Left lung (tissue), 10 donors: Measurements from ENCODE around the gene BNC2. TPM values are rescaled to one million over a fixed set of nuclear protein-coding genes. Genes with fewer than 3 reads are reported as not detected.

ENCODE experiments used
- ATAC-seq: fragments of 200-7000 bp; cut with Tn5 transposase; one replicate; pipeline ENCODE4 v1.9.1; 2020; ENCODE audit warnings: moderate library complexity
- DNase-seq, 4 donors: peaks; one replicate each; pipeline ENCODE4 v3.0.0-alpha.2; 2013 to 2020
- H3K27ac ChIP-seq, 2 donors: fragments of 200-600 bp; sonication (generic) in 1 of 2; one replicate each; pipeline versions ENCODE4 v1.5.0 to v1.8.0; 2020 to 2021
- H3K27me3 ChIP-seq, 2 donors: fragments of 200-600 bp; sonication (generic) in 1 of 2; one replicate each; pipeline versions ENCODE4 v1.5.0 to v1.8.0; 2020 to 2021
- H3K36me3 ChIP-seq, 2 donors: fragments of 200-600 bp; sonication (generic) in 1 of 2; one replicate each; pipeline versions ENCODE4 v1.5.0 to v1.8.0; 2020 to 2021
- H3K4me1 ChIP-seq, 2 donors: fragments of 200-600 bp; one replicate each; pipeline ENCODE4 v1.8.0; 2021
- H3K4me3 ChIP-seq, 2 donors: fragments of 200-600 bp; sonication (generic) in 1 of 2; one replicate each; pipeline versions ENCODE4 v1.5.0 to v1.8.0; 2020 to 2021; ENCODE audit warnings: mild to moderate bottlenecking in 1 of 2
- H3K9me3 ChIP-seq, 2 donors: fragments of 200-600 bp; sonication (generic) in 1 of 2; one replicate each; pipeline versions ENCODE4 v1.5.0 to v1.8.0; 2020 to 2021
- intact Hi-C, 2 donors: fragments of 100-400 bp; cut with DNase I; formaldehyde crosslinking; loops; one replicate each; pipeline versions ENCODE4 v1.11.2 to v1.14.2; 2022
- polyA plus RNA-seq, 6 donors: library from polyadenylated mRNA; unstranded; fragments of 120-200 nt; gene quantifications; one replicate each; pipeline ENCODE4 v1.2.1, GENCODE V29; 2013; ENCODE audit not compliant: insufficient read length in 6 of 6
- total RNA-seq, 2 donors: library from RNA; stranded (reverse); fragmentation: NEBNext Ultra II Directional; extraction: Animal tissue kit (Norgen Biotek cat#: 25700); gene quantifications; one replicate each; pipeline ENCODE4 v1.2.1, GENCODE V29; 2021
- TF ChIP-seq, protein P1 (sequence below), 2 donors: fragments of 200-600 bp; sonication (generic) in 1 of 2; IDR thresholded peaks; one replicate each; pipeline versions ENCODE4 v1.5.0 to v1.8.0; 2021; ENCODE audit warnings: antibody characterized with exemption in 2 of 2
- donor health status: DM: no; HTN: yes; CAD: no.
- donor health status: DM: no; HTN: no; CAD: no.

The BNC2 gene
- total and polyA plus RNA-seq, 8 donors = 9.6 to 19.3 (median 12.9) TPM

DNA sequence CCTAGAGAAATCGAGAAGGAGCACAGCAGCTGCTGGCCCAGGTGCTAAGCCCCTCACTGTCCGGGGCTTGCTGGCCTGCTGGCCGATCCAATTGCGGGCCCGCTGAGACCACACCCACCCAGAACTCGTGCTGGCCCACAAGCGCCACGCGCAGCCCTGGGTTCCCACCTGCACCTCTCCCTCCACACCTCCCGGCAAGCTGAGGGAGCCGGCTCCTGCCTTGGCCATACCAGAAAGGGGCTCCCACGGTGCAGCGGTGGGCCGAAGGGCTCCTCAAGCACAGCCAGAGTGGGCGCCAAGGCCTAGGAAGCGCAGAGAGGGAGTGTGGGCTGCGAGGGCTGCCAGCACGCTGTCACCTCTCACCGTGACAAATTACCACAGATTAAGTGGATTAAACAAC is 6.8 kb upstream of the BNC2 start:
- TF ChIP-seq, protein P1, sequence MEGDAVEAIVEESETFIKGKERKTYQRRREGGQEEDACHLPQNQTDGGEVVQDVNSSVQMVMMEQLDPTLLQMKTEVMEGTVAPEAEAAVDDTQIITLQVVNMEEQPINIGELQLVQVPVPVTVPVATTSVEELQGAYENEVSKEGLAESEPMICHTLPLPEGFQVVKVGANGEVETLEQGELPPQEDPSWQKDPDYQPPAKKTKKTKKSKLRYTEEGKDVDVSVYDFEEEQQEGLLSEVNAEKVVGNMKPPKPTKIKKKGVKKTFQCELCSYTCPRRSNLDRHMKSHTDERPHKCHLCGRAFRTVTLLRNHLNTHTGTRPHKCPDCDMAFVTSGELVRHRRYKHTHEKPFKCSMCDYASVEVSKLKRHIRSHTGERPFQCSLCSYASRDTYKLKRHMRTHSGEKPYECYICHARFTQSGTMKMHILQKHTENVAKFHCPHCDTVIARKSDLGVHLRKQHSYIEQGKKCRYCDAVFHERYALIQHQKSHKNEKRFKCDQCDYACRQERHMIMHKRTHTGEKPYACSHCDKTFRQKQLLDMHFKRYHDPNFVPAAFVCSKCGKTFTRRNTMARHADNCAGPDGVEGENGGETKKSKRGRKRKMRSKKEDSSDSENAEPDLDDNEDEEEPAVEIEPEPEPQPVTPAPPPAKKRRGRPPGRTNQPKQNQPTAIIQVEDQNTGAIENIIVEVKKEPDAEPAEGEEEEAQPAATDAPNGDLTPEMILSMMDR (IDR thresholded peaks at IDR 0.05) = no peak
- Histone ChIP-seq H3K4me3 (no peak overlapping the region), H3K27me3 (peaks cover 0 to 17% of the 10 kb centered on the region in 2 donors), H3K36me3 (no peaks in the 10 kb centered on the region), H3K27ac (no peak overlapping the region), H3K9me3 (no peaks in the 10 kb centered on the region), H3K4me1 (peaks cover 0 to 1% of the 10 kb centered on the region in 2 donors)
- DNase-seq (no peak), ATAC-seq (no peak)
- intact Hi-C loops = no loop called here

GRCh38 chr9:16873126-16873802 is 2.8 kb upstream of the BNC2 start:
- Histone ChIP-seq H3K4me3 (no peak overlapping the region), H3K27me3 (peaks cover 0 to 57% of the 10 kb centered on the region in 2 donors), H3K9me3 (no peaks in the 10 kb centered on the region), H3K4me1 (peaks cover 0 to 16% of the 10 kb centered on the region in 2 donors), H3K36me3 (no peaks in the 10 kb centered on the region), H3K27ac (no peak overlapping the region)
- DNase-seq (no peak), ATAC-seq (no peak)
- intact Hi-C loops = no loop called here
- TF ChIP-seq, protein P1 (IDR thresholded peaks at IDR 0.05) = no peak

GRCh38 chr9:16871336-16872151 is 1.1 kb upstream of the BNC2 start:
- peak; percentile 67 for ATAC-seq
- intact Hi-C loops = no loop called here

GRCh38 chr9:16869882-16870595 is 431 bp downstream of the BNC2 start:
- DNase-seq (no peak), ATAC-seq (peak; percentile 17)
- intact Hi-C loops = no loop called here

More at GRCh38 chr9:16871336-16872151, 1.1 kb upstream of the BNC2 start:
- TF ChIP-seq, protein P1 (IDR thresholded peaks at IDR 0.05) = no peak
- Histone ChIP-seq H3K27me3 (peaks cover 0 to 62% of the 10 kb centered on the region in 2 donors), H3K9me3 (no peaks in the 10 kb centered on the region), H3K4me3 (peak overlapping the region; percentile 41 to 56), H3K27ac (peak overlapping the region; percentile 59 to 85), H3K4me1 (peaks cover 0 to 16% of the 10 kb centered on the region in 2 donors), H3K36me3 (no peaks in the 10 kb centered on the region)
- DNase-seq = peak; percentile 51 to 88 (median 60)

More at GRCh38 chr9:16869882-16870595, 431 bp downstream of the BNC2 start:
- Histone ChIP-seq H3K36me3 (no peaks in the 10 kb centered on the region), H3K4me3 (peak overlapping the region; percentile 41 to 56), H3K27ac (peak overlapping the region; percentile 59 to 85), H3K27me3 (peaks cover 0 to 62% of the 10 kb centered on the region in 2 donors), H3K4me1 (peaks cover 0 to 16% of the 10 kb centered on the region in 2 donors), H3K9me3 (no peaks in the 10 kb centered on the region)
- TF ChIP-seq, protein P1 (IDR thresholded peaks at IDR 0.05) = no peak
